NCI-H2171 (cell line): ENCODE measurements around the gene HNF1A.

Experiments
- DNase-seq: peaks from one replicate; lab custom pipeline; 2025; lab: John Stamatoyannopoulos, UW

The HNF1A gene

GRCh38 chr12:121050725-121051124, 72.4 kb downstream of the HNF1A start:
- no peak for DNase-seq
